Measurements from ENCODE around the gene ERGIC1. TPM values are rescaled to one million over a fixed set of nuclear protein-coding genes. Genes with fewer than 3 reads are reported as not detected.

Gene ERGIC1
- total RNA-seq, 1 experiment from 2014 or later: 77.0 TPM

DNA sequence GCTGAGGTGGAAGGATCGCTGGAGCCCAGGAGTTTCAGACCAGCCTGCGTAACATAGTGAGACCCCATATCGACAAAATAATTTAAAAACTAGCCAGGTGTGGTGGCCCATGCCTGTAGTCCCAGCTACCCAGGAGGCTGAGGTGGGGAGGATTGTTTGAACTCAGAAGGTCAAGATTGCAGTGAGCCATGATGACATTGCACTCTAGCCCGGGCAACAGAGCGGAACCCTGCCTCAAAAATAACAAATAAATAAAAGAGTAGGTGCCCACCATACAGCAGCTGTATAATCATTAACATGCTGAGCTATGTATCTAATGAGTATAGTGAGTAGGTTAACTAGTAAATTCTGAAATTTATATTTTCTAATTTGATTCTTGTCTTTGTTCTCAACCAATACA, 138.5 kb downstream of the ERGIC1 start:
- H2BK5ac ChIP-seq (ENCODE audit: insufficient read length, low read length): no peak overlapping the region
- no peak overlapping the region for H3K27ac ChIP-seq (ENCODE audit: insufficient read length, low read depth, low read length)
- H3K9me3 Mint-ChIP-seq: no peaks in the 10 kb centered on the region
- H2AK5ac ChIP-seq (ENCODE audit: insufficient read length, low read length): no peak overlapping the region
- H3K56ac ChIP-seq (ENCODE audit: insufficient read length, low read depth, low read length): no peak overlapping the region
- H3K18ac ChIP-seq (ENCODE audit: insufficient read length, low read depth, low read length): no peak overlapping the region
- peaks cover 0 to 16% (median 10%) of the 10 kb centered on the region in 3 experiments; a peak in 5 of 7 replicates for H3K36me3 Mint-ChIP-seq (ENCODE audit: insufficient read depth in 1 of 3, low read depth in 3 of 3)
- H4K91ac ChIP-seq (ENCODE audit: insufficient read length, low read depth, low read length): no peak overlapping the region
- no peak overlapping the region for H4K5ac ChIP-seq (ENCODE audit: insufficient read length, low read depth, low read length)
- no peak overlapping the region for H3K27ac Mint-ChIP-seq
- H3K4me2 ChIP-seq (ENCODE audit: insufficient read depth, insufficient read length, low read length): no peak overlapping the region
- H2BK120ac ChIP-seq (ENCODE audit: low read depth, low read length, poor library complexity, severe bottlenecking): no peak overlapping the region
- no CpG with 5 or more reads among the region's 5 CpGs for WGBS (ENCODE audit: extremely low coverage, insufficient read length, low lambda C conversion rate)
- no peak overlapping the region for H2BK15ac ChIP-seq (ENCODE audit: low read depth, low read length)
- no peaks in the 10 kb centered on the region for H3K23me2 ChIP-seq (ENCODE audit: insufficient read length, low read depth, low read length, poor library complexity, severe bottlenecking)
- no peak overlapping the region for H2AFZ ChIP-seq (ENCODE audit: low read length)
- no peak overlapping the region for H3K14ac ChIP-seq (ENCODE audit: insufficient read depth, low read length)
- no peaks in the 10 kb centered on the region for H3K4me1 ChIP-seq (ENCODE audit: insufficient read depth, low read length)
- H2BK20ac ChIP-seq (ENCODE audit: low read depth, low read length, poor library complexity, severe bottlenecking): no peak overlapping the region
- TF ChIP-seq, protein P1, sequence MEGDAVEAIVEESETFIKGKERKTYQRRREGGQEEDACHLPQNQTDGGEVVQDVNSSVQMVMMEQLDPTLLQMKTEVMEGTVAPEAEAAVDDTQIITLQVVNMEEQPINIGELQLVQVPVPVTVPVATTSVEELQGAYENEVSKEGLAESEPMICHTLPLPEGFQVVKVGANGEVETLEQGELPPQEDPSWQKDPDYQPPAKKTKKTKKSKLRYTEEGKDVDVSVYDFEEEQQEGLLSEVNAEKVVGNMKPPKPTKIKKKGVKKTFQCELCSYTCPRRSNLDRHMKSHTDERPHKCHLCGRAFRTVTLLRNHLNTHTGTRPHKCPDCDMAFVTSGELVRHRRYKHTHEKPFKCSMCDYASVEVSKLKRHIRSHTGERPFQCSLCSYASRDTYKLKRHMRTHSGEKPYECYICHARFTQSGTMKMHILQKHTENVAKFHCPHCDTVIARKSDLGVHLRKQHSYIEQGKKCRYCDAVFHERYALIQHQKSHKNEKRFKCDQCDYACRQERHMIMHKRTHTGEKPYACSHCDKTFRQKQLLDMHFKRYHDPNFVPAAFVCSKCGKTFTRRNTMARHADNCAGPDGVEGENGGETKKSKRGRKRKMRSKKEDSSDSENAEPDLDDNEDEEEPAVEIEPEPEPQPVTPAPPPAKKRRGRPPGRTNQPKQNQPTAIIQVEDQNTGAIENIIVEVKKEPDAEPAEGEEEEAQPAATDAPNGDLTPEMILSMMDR (conservative IDR thresholded peaks at IDR 0.05): no peak
- no peak overlapping the region for H3K23ac ChIP-seq (ENCODE audit: insufficient read length, low read depth, low read length)
- no peak overlapping the region for H3K9ac ChIP-seq (ENCODE audit: extremely low read depth, insufficient read length, low read length)
- no peaks in the 10 kb centered on the region; the same call in 1 of the 2 replicates for H3K27me3 ChIP-seq (ENCODE audit: insufficient read depth, low read length)
- peaks cover 22% of the 10 kb centered on the region for H3K27me3 Mint-ChIP-seq (ENCODE audit: low read depth)
- H4K20me1 ChIP-seq (ENCODE audit: control insufficient read depth, insufficient read depth, insufficient read length): no peaks in the 10 kb centered on the region
- H3T11ph ChIP-seq (ENCODE audit: low read length): no peak overlapping the region
- no peak overlapping the region for H2BK12ac ChIP-seq (ENCODE audit: insufficient read length, low read depth, low read length)
- H3K4me3 Mint-ChIP-seq: no peak overlapping the region
- H3K79me1 ChIP-seq (ENCODE audit: insufficient read depth, low read depth, low read length, poor library complexity, severe bottlenecking): no peaks in the 10 kb centered on the region
- no peaks in the 10 kb centered on the region for H3K9me3 ChIP-seq (ENCODE audit: control insufficient read depth, low read depth, low read length)
- H3K4me1 Mint-ChIP-seq: no peaks in the 10 kb centered on the region
- DNase-seq: no peak
- H3K4ac ChIP-seq (ENCODE audit: low read depth, low read length): no peak overlapping the region
- H4K8ac ChIP-seq (replicated peaks; ENCODE audit: insufficient read length, low read depth, low read length): no peak overlapping the region
- H3K79me2 ChIP-seq (ENCODE audit: insufficient read depth, low read length): no peaks in the 10 kb centered on the region

Measured in H9 (cell line).